ENCODE results near the gene SEPTIN5. TPM values are rescaled to one million over a fixed set of nuclear protein-coding genes. Genes with fewer than 3 reads are reported as not detected.
"Not testable (repeated sequence)": the region's sequence is repeated elsewhere in the genome, so short reads cannot be mapped to it uniquely, and the experiment has no call there.

Gene SEPTIN5
- total RNA-seq: 152 TPM
- long read RNA-seq, transcript SEPT5-201 (11 exons, 1,588 nt): major isoform, 246 of 346 reads
- long read RNA-seq, partial matches to known transcripts: 57 of 346 reads
- long read RNA-seq, other reads (novel, unspliced or antisense): 39 of 346 reads

- intact Hi-C loops (cut with micrococcal nuclease): no loop called here
- DNase-seq: peak; percentile 70
- no peak for ATAC-seq
Observed at GRCh38 chr22:19714312-19715187, at the start of gene SEPTIN5. TSS of gene SEPTIN5 (plus strand) at chr22:19714503. CDS start at chr22:19714589, 86 bp downstream.

- DNase-seq: no peak
- intact Hi-C loops (cut with micrococcal nuclease): no loop called here
- no peak for ATAC-seq
Observed at GRCh38 chr22:19664951-19665783, 49.1 kb upstream of the SEPTIN5 start.

GRCh38 chr22:19665784-19666672 is 48.3 kb upstream of the SEPTIN5 start:
- ATAC-seq (no peak), DNase-seq (no peak)
- intact Hi-C loops (cut with micrococcal nuclease): no loop called here

- DNase-seq (no peak), ATAC-seq (no peak)
- intact Hi-C loops (cut with micrococcal nuclease): no loop called here
Observed at GRCh38 chr22:19666673-19667593, 47.4 kb upstream of the SEPTIN5 start.

- ATAC-seq (no peak), DNase-seq (no peak)
- intact Hi-C loops (cut with micrococcal nuclease): no loop called here
Observed at GRCh38 chr22:19667872-19668740, 46.2 kb upstream of the SEPTIN5 start.

GRCh38 chr22:19668748-19669147 is 45.6 kb upstream of the SEPTIN5 start:
- ATAC-seq (no peak), DNase-seq (no peak)
- intact Hi-C loops (cut with micrococcal nuclease): no loop called here

- intact Hi-C loops (cut with micrococcal nuclease): no loop called here
Observed at GRCh38 chr22:19669570-19669969, 44.7 kb upstream of the SEPTIN5 start.

GRCh38 chr22:19671316-19671715 is 43.0 kb upstream of the SEPTIN5 start:
- intact Hi-C loops (cut with micrococcal nuclease): no loop called here
- DNase-seq (no peak), ATAC-seq (no peak)

More at GRCh38 chr22:19669570-19669969, 44.7 kb upstream of the SEPTIN5 start:
- peak; percentile 72 for ATAC-seq
- peak; percentile 63 for DNase-seq

GRCh38 chr22:19672054-19672776 is 42.1 kb upstream of the SEPTIN5 start:
- ATAC-seq (no peak), DNase-seq (no peak)
- intact Hi-C loops (cut with micrococcal nuclease): no loop called here

GRCh38 chr22:19673660-19674059 is 40.6 kb upstream of the SEPTIN5 start:
- DNase-seq (no peak), ATAC-seq (no peak)
- intact Hi-C loops (cut with micrococcal nuclease): no loop called here

GRCh38 chr22:19674129-19674928 is 40.0 kb upstream of the SEPTIN5 start:
- DNase-seq (no peak), ATAC-seq (no peak)
- intact Hi-C loops (cut with micrococcal nuclease): no loop called here

- intact Hi-C loops (cut with micrococcal nuclease): no loop called here
- DNase-seq: no peak
- no peak for ATAC-seq
Observed at GRCh38 chr22:19674929-19675253, 39.4 kb upstream of the SEPTIN5 start.

GRCh38 chr22:19675428-19675827 is 38.9 kb upstream of the SEPTIN5 start:
- intact Hi-C loops (cut with micrococcal nuclease): no loop called here

GRCh38 chr22:19676437-19676836 is 37.9 kb upstream of the SEPTIN5 start:
- ATAC-seq; DNase-seq; intact Hi-C loops (cut with micrococcal nuclease): not testable (repeated sequence)

More at GRCh38 chr22:19675428-19675827, 38.9 kb upstream of the SEPTIN5 start:
- DNase-seq (no peak), ATAC-seq (no peak)

- intact Hi-C loops (cut with micrococcal nuclease): no loop called here
- DNase-seq: no peak
- no peak for ATAC-seq
Observed at GRCh38 chr22:19678949-19679521, 35.3 kb upstream of the SEPTIN5 start.
